AG04449 (cell line): Measurements from ENCODE around the gene MEGF11.

Experiments
- CTCF ChIA-PET: fragments of 350-600 bp; formaldehyde crosslinking; extraction: SDS; loops from one replicate; lab custom pipeline; 2021; ENCODE audit warnings: antibody characterized with exemption; lab: Yijun Ruan, JAX
- POLR2A ChIA-PET: fragments of 400-600, 350-600 bp; formaldehyde crosslinking; extraction: SDS; loops from one replicate; lab custom pipeline; 2020; ENCODE audit warnings: antibody characterized with exemption, inconsistent platforms; lab: Yijun Ruan, JAX
- DNase-seq: peaks from one replicate; pipeline ENCODE4 v3.0.0-alpha.2; 2010; ENCODE audit warnings: low read depth, low spot score
- H3K4me3 ChIP-seq: 2 replicates; pipeline ENCODE4 v1.5.1; 2011; ENCODE audit warnings: low read depth, mild to moderate bottlenecking, control low read depth, low read length
- CTCF ChIP-seq: IDR thresholded peaks from one replicate; pipeline ENCODE4 v1.5.1; 2011; ENCODE audit warnings: mild to moderate bottlenecking, moderate library complexity, low read length, control low read depth, inconsistent platforms; ENCODE audit not compliant: insufficient read depth; ENCODE audit errors: missing control alignments

Gene MEGF11

GRCh38 chr15:65998486-65998885, 255.1 kb downstream of the MEGF11 start:
- no peak for TF ChIP-seq CTCF
- POLR2A ChIA-PET, result no interaction called here
- H3K4me3 ChIP-seq, result no peak overlapping the region
- CTCF ChIA-PET, result interaction anchor here (0.8 kb wide), 1 partner anchor 13 kb away, joined by 3 read pairs; no protein-coding TSS in a partner anchor
- no peak for DNase-seq

- H3K4me3 ChIP-seq, result no peak overlapping the region
- ChIA-PET CTCF (interaction anchor here (1.2 kb wide), 1 partner anchor 17 kb away, joined by 3 read pairs; no protein-coding TSS in a partner anchor), POLR2A (no interaction called here)
- no peak for DNase-seq
- no peak for TF ChIP-seq CTCF
These were observed 256.6 kb downstream of the MEGF11 start for GRCh38 chr15:65996901-65997300.

- H3K4me3 ChIP-seq, result no peak overlapping the region
- ChIA-PET CTCF (interaction anchor here (0.5 kb wide), 1 partner anchor 361 kb away, joined by 3 read pairs; no protein-coding TSS in a partner anchor), POLR2A (no interaction called here)
- no peak for DNase-seq
- no peak for TF ChIP-seq CTCF
These were observed 258.7 kb downstream of the MEGF11 start for GRCh38 chr15:65994832-65995231.

GRCh38 chr15:65993762-65994161, 259.8 kb downstream of the MEGF11 start:
- POLR2A ChIA-PET, result no interaction called here
- no peak for DNase-seq
- CTCF ChIA-PET, result no interaction called here
- H3K4me3 ChIP-seq, result no peak overlapping the region
- no peak for TF ChIP-seq CTCF

GRCh38 chr15:65993236-65993635, 260.3 kb downstream of the MEGF11 start:
- no peak overlapping the region for H3K4me3 ChIP-seq
- no peak for TF ChIP-seq CTCF
- CTCF ChIA-PET, result no interaction called here
- no peak for DNase-seq
- POLR2A ChIA-PET, result no interaction called here

GRCh38 chr15:65991721-65992483, 261.6 kb downstream of the MEGF11 start:
- ChIA-PET CTCF (interaction anchor here (2.6 kb wide), 1 partner anchor 11 kb away, joined by 9 read pairs; no protein-coding TSS in a partner anchor), POLR2A (no interaction called here)
- no peak overlapping the region for H3K4me3 ChIP-seq
- TF ChIP-seq CTCF, result no peak
- DNase-seq, result no peak
